GM20000 (cell line): Measurements from ENCODE around the gene PDXP.

Source experiments
- DNase-seq: peaks from one replicate; pipeline ENCODE4 v3.0.0; 2012; ENCODE audit warnings: low spot score
- TF ChIP-seq, protein P1 (sequence below): IDR thresholded peaks from 2 replicates; pipeline ENCODE4 v1.5.1; 2012; ENCODE audit warnings: mild to moderate bottlenecking, control low read depth; ENCODE audit errors: extremely low read depth, missing control alignments

The PDXP gene

DNA sequence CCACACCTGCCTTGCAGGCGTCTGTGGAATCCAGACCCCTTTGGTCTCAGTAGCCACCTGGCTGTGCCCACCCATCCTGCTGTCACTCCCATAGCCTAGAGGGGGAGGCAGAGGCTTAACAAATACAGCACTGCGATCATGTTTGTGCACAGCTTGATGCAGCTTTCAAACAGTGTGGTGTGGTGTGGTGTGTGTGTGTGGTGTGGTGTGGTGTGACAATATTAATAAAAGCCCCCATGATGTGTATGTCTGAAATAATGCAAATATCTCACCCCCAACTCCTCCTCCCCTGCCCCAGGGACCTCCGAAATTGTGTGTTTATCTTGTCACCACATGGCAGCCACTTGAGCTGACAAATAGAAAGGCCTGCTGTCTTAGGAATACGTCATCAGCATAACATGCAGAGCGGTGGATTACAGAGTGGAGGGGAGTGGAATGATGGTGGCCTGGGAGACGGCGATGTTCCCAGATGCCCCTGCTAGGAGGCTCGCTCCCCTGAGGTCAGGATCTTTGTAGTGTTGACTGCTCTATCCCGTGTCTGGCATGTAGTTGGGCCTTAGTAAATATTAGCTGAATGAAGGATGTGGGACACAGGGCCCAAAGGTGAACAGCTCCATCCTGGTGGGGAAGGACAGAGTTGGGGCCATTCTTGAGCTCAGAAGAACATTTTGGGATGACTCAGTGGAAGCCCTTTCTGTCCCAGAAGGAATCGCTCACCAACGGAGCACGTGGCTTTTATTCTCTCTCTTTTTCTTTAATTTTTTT, 2.8 kb downstream of the PDXP start:
- TF ChIP-seq, protein P1, sequence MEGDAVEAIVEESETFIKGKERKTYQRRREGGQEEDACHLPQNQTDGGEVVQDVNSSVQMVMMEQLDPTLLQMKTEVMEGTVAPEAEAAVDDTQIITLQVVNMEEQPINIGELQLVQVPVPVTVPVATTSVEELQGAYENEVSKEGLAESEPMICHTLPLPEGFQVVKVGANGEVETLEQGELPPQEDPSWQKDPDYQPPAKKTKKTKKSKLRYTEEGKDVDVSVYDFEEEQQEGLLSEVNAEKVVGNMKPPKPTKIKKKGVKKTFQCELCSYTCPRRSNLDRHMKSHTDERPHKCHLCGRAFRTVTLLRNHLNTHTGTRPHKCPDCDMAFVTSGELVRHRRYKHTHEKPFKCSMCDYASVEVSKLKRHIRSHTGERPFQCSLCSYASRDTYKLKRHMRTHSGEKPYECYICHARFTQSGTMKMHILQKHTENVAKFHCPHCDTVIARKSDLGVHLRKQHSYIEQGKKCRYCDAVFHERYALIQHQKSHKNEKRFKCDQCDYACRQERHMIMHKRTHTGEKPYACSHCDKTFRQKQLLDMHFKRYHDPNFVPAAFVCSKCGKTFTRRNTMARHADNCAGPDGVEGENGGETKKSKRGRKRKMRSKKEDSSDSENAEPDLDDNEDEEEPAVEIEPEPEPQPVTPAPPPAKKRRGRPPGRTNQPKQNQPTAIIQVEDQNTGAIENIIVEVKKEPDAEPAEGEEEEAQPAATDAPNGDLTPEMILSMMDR = peak; percentile 51
- DNase-seq = no peak

DNA sequence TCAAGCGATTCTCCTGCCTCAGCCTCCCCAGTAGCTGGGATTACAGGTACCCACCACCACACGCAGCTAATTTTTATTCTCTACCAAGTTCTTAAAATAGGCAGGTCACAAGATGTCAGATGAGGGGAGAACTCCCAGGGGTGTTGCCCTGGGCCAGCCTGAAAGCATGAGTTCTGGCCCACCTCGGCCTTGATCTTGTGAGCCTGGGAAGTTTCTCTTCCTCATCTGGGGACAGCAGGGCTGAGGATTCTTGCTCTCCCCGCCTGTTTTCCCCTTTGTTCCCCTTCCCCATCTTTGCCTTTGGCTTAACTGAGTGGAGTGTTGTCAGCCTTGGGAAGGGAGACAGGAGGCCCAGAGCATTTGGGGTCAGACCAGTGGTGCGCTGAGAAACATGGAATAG, 3.5 kb downstream of the PDXP start:
- no peak for DNase-seq
- TF ChIP-seq, protein P1 = no peak

DNA sequence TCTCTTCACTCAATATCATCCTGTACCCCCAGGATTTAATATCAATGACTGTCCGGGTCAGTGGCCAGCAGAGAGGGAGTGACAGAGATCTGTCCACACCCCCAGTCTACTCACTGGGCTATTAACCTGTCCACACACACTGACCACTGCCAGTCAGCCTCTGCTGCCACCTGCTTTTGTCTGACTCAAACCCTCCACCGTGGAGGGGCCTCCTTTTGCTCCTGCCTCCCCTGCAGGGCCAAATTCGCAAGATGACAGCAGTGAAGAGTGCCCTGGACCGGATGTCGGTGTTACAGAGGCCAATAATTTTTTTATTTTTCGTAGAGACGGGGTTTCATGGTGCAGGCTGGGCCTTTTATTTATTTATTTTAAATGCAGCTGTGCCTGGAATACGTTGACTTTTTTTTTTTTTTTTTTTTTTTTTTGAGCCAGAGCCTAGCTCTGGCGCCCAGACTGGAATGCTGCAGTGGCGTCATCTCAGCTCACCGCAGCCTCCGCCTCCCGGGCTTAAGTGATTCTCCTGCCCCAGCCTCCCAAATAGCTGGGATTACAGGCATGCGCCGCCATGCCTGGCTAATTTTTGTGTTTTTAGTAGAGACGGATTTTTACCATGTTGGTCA, 5.1 kb downstream of the PDXP start:
- TF ChIP-seq, protein P1 = no peak
- no peak for DNase-seq

DNA sequence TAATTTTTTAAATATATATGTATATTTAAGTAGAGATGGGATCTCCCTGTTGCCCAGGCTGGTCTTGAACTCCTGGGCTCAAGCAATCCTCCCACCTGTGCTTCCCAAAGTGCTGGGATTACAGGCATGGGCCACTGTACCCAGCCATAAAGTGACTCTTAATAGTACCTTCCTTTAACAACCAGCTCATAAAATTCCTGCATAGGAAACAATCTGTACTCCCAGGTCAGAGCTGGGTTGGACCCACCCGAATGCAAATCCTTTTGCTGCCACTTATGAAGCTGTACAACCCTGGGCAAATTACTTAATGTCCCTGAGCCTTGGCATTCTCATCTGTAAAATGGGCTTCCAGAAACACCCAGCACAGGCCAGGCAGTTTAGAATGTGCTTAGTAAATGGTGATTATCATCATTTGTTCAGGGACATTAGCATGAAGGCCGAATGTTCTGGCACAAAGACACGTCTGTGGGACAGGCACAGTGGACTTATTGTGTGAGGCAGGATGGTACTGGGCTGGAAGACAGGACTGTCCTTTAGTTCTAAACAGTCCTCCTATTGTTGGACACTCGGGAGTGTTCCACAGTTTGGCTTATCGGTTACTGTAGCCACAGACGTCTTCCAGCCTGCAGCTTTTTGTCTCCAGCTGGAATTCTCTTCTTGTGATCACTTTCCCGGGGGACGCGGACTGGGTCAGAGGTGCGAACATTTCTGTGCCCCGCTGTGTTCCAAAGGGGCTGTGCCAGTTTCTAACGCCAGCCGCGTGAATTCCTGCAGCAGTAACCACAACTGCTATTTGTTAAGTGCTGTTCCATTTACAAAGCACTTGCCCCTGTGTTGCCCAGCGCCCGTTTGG, 6.0 kb downstream of the PDXP start:
- DNase-seq = no peak
- TF ChIP-seq, protein P1 = no peak

DNA sequence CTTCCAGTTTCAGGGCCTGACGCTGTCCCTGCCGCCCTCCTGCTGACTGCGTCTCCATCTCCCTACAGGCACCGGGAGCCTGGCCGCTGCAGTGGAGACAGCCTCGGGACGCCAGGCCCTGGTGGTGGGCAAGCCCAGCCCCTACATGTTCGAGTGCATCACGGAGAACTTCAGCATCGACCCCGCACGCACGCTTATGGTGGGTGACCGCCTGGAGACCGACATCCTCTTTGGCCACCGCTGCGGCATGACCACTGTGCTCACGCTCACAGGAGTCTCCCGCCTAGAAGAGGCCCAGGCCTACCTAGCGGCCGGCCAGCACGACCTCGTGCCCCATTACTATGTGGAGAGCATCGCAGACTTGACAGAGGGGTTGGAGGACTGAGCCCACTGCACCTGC, 7.0 kb downstream of the PDXP start:
- DNase-seq = no peak
- TF ChIP-seq, protein P1 = no peak

DNA sequence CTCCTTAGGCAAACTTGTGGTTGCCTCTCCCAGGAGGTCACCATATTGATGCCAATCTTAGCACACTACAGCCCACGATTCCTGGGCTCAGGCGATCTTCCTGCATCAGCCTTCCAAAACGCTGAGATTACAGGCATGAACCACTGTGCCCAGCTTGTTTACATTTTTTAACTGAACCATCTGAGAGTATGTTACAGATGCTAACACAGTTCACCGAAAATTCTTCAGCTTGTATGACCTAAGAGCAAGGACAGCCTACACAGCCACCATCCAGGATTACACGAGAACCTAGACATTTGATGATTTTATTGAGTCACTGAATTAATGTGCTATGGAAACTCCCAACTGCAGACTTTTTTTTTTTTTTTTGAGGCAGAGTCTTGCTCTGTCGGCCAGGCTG, 11.1 kb downstream of the PDXP start:
- TF ChIP-seq, protein P1 = no peak
- no peak for DNase-seq
